NCI-H748 (cell line): ENCODE data around the gene ZRANB3.
A peak's percentile ranks its signal among the peaks of the same experiment; 100 is the strongest.

Experiments used
- DNase-seq: peaks from one replicate; lab custom pipeline; 2025; ENCODE audit not compliant: unreplicated experiment; lab: John Stamatoyannopoulos, UW

The ZRANB3 gene

DNA sequence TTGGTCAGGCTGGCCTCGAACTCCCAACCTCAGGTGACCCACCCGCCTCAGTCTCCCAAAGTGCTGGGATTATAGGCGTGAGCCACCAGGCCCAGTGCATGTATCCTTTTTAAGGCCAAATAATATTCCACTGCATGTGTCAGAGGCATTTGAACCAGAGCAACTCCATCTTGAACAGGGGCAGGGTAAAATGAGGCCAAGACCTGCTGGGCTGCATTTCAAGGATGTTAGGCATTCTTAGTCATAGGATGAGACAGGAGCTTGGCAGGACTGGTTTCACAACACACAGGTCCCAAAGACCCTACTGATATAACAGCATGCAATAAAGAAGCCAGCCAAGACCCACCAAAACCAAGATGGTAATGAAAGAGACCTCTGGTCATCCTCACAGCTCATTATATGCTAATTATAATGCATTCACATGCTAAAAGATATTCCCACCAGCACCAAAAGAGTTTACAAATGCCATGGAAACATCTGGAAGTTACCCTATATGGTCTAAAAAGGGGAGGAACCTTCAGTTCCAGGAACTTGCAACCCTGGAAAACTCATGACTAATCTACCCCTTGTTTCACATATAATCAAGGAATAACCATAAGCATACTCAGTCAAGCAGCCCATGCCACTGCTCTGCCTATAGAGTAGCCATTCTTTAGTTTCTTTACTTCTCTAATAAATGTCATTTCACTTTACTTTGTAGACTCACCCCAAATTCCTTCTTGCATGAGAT lies 274.3 kb downstream of the ZRANB3 start:
- no peak for DNase-seq

DNA sequence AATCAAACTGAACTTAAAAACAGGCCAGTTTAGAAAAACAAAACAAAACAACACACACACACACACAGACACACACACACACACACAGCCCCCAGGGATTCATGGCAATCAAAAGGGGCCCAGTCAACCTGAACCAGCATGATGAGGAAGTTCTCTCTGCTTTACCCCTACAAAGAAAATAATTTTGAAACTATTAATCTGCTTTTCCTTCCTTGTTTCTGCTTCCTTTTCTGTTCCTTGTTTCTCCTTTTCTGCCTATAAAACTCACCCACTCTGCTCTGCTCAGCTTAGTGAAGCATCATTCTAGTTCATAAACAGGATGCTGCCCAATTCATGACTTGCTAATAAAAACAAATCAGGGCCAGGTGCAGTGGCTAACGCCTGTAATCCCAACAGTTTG lies 275.8 kb downstream of the ZRANB3 start:
- DNase-seq = no peak

DNA sequence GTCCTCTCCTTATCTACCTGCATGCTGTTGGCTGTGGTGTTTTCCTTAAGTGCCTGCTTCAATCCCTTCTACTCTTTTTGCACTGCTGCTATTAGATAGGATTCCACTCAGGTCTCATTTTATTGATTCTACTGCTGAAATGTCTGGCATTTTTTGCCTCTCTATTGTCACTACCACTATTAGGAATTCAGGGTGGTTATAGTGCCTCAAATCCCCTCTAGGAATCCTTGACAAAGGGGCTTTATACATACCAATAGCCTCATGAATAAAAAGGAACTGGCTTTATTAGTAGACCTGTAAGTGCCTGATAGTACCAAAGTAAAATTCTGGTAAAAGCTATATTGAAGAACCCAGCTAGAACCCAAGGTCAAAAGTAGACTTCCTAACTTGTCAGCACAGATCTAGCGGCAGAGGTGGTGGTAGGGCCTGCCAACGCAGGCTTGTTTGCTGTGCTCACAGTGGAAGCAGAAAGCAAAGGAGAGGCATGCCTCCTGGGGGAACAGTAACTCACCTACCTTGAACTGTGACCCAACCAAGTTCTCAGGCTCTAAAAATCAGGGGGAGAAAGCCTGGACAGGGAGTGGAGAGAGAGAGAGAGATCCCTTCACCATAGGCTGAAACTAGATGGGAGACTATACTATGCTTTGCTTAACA lies 278.1 kb downstream of the ZRANB3 start:
- no peak for DNase-seq

DNA sequence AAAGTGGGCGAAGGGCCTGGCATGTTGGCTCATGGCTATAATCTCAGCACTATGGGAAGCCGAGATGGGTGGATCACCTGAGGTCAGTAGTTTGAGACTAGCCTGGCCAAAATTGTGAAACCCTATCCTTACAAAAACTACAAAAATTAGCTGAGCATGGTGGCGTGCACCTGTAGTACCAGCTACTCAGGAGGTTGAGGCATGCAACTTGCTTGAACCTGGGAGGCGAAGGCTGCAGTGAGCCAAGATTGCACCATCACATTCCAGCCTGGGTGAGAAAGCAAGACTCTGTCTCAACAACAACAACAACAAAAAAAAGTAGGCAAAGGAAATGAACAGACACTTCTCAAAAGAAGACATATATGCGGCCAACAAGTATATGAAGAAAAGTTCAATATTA lies 282.4 kb downstream of the ZRANB3 start:
- no peak for DNase-seq

DNA sequence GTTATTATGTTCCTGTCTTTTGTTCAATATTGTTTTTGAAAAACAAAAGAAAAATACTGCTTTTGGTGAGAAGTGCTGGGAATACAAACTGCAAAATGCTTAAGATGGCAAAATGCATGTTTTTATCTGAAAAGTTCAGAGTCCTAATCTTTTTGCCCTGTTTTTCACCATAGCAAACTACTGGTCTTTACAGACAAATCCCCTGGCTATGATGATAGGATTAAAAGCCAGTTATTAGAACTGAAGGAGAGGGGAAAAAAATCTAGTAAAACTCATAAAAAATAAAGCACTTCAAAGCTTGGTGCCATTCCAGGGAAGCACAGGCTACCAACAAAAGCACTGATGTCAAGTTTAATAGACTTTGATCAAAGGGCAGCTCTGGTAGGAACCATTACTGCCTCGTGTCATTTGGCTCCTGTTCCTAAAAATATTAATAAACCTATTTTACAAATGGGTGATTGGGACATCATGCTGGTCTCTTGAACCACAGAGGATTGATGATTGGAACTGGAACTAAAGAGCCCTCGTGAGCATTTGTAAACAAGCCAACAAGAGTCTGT lies 284.2 kb downstream of the ZRANB3 start:
- no peak for DNase-seq

DNA sequence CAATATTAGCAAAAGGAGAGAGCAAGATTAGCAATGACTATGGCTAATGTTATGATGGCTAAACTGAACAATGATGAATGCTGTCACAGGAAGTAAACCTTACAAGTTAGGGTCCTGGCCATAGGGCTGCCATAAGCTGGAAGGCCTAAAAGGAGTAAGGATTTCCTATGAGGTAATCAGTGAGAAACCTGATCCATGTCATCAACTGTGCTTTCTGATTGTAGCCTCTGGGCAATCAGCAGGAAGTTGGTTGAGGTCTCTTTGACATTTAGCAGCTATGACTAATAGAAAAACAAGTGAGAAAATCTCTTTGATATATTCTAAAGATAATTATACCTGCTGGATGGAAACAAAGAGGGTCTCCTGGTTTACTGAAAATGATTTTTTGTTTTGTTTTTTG lies 285.9 kb downstream of the ZRANB3 start:
- peak; percentile 26 for DNase-seq

DNA sequence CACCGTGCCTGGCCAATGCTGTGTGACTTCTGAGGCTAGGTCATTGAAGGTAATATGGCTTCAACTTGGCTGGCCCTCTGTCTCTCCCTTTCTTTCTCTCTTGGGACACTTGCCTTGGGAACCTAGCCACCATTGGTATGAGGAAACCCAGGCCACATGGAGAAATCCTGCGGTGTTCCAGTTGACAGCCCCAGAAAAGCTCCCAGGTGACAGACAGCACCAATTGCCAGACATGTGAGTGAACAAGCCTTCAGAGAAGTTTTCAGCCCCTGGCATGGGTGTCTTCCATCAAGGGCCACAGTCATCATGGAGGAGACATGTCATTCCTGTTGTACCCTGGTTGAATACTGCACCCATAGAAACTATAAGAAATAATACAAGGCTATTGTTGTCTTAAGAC lies 292.4 kb downstream of the ZRANB3 start:
- DNase-seq = no peak

DNA sequence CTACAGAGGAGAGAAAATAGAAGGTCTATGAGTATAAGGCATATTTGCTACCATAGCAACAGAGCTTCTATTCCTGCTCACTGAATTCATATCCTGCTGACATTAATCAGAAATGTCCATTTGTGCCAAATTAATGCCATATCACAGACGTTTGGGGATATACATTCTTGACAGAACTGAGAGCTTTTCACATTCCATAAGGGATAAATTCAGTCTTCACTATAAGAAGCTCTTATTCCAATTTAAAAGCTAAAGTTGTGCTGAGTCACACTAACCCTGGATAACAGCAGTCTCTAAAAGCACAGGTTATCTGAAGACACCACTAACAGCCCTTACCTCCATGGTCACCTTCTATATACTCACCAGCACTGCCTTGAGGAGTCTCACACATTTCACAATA lies 300.9 kb downstream of the ZRANB3 start:
- DNase-seq = no peak

DNA sequence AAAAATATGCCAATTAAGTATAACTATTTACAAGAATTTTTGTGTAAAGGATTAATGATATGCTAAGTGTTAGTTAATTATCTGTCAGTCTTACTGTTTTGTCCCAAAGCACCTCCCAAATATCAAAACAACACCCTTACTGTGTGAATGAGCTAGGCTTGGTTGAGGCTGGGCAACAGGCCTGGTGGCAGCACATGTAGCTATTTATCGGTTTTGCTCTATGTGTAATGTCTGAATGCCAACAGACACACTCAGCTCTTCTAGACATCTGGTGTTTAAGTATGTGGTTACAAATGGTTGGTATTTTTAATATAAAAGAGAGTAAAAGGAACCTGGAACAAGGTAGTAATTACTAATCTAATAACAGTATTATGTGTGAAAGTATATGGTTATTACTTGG lies 303.6 kb downstream of the ZRANB3 start:
- DNase-seq = no peak

DNA sequence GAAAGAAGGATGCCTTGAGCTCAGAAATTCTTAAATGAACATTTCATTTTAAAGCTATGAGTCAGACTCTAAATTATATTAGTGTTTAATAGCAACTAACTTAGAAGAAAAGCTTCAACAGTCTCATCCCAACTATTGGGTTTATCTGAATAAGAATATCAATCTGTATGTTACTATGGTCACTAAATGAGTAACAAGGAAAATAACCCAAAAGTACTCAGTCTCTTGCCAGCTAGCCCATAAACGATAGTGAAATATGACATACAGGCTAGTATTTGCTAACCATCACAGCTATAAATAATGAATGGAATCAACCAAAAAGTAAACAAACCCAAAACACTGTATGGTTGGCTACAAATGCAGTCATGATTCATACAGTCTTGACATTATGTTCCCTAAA lies 304.1 kb downstream of the ZRANB3 start:
- DNase-seq = no peak

DNA sequence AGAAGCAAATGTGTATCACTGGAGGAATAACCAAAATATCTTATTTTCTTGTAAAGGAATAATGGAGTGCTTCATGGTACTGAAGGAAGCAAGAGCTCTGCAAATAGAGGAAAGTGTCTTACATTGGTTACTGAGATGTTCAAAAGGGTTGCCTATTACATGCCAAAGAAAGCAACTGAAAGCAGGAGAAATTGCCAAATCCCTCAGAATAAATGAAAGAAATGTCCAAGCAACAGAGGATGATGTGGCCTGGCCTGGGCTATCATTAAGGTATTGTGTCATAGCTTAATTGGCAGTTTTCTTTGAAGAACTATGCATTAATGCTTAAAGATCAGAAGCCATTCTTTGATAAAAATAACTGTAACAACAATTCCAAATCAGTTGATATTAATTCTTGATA lies 305.2 kb downstream of the ZRANB3 start:
- no peak for DNase-seq

DNA sequence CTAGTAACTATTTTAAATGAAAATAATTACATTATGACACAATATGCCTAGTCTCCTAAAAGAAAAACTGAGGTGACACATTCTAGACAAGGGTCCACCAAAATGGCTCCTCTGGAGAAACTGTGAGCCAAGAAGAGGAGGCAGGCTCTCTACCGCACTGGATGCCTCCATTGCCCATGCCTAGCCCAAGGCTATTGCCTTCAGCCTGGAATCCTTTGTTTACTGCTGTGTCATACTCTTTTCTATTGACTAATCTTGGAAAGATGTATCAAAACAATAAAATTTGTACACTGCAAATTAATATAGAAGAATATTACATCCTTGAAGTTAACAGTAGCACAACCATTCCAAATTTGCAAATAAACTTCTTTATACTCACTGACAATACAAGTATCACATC lies 311.8 kb downstream of the ZRANB3 start:
- DNase-seq = no peak

DNA sequence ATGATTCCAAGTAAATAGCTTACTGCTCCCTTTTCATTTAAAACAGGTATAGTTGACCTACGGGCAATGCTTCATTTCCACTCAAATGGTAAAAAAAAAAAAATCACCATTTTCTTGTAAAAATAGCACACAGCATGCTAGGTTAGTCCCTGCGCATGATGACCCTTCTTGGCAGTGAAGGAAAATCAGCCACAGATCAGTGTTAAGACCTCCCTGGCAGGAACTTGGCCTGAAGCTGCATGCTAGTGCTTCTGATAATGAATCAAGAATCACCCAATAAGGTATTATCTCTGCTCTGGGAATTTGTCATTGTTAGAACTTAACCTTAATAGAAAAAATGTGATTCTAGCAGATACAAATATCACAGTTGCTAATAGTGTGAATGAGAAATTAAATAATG lies 312.6 kb downstream of the ZRANB3 start:
- DNase-seq = no peak

DNA sequence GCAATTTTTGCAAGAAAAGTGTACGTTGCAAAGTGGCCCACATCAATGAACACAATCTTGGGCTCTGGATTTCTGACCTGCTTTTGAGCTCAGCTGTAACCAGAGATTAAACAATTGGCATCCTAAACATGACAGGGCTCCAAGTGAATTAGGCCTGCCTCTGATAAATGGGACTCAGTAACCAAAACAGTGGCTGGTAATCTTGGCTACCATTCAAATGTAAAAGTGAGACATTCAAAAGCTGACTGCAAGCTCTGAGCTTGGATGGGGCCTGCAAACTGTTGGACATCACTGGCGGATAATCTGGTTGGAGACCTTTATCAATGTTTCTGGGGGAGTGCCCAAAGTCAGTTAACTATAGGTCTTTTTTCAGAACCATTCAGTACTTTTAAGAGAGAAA lies 318.3 kb downstream of the ZRANB3 start:
- DNase-seq = no peak

DNA sequence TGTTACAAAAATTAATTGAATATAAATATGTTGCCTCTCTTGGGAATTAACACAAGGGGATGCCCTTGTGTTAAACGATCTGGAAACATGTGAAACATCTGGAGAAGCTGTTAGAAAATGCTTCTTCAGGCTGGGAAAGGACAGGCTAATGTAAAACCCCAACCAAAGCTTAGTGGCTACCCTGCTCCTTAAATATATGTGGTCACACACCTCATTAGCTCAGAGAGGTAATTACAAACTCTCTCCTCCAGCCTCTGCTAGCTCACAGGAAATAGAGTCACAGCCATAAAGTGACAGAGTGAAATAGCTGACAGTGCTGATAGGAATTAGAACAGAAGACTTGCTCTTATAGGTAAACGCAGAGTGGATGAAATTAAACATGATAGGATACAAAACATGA lies 323.0 kb downstream of the ZRANB3 start:
- DNase-seq = no peak

DNA sequence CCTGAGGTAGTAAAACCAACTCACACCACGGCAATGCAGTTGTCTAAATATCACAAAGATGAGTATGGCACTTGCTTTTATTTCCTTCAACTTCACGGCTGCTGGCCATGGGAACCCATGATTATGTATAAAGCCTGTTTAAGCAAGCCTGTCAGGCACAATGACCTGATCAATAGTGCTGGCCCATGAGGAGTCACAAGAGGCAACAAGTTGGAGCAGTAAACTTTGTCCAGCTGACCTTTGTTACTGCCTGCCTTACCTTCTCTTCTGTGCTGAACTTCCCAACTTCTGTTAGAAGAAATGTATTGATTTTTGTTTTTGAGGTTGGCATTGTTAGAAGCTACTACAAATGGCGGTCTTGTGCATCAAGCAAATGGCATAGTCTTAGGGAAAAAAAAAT lies 327.1 kb downstream of the ZRANB3 start:
- DNase-seq = no peak

DNA sequence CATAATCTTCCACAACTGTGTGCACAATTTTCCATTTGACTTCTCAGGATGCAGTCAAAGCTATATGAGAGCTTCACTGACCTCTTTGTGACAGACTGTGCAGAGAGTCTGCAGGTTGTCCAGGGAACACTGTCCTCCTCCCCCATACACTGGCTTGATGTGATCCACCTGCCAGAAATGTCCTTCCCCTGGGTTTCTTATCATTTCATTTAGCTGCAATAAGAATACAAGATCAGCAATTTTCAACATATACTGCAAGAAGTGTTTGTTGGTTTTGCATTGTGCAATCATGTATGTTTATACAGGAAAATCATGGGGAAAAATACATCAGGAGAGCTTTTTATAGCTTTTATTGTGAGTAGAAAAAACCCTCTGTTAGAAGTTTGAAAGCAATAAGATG lies 328.3 kb downstream of the ZRANB3 start:
- DNase-seq = no peak

DNA sequence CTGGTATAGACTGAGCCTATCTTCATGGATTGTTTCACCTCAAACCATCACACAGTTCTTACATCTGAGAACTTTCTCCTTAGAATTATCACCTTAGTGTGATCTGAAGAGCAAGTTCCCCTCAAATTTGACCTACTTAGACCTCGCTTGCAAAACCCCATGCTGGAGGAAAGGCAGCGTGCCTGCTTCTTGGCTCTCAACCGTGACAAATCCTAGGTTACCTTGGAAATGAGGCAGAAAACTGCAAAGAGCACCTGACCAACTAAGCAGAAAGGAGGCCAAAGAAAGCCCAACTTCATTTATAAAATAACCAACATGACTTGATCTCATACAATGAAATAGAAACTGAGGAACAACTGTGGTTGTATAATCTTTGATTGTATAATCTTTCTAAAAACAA lies 332.5 kb downstream of the ZRANB3 start:
- DNase-seq = no peak

DNA sequence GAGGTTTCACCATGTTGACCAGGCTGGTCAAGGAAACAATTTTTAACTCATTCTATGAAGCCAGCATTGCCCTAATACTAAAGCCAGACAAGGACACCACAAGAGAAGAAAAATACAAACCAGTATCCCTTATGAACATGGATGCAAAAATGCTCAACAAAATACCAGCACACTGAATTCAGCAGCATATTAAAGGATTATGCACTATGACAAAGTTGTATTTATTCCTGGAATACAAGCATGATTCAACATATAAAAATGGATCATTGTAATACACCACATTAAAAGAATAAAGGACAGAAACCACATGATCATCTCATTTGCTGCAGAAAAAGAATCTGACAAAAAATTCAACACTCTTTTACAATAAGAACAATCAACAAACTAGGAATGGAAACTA lies 340.2 kb downstream of the ZRANB3 start:
- no peak for DNase-seq

DNA sequence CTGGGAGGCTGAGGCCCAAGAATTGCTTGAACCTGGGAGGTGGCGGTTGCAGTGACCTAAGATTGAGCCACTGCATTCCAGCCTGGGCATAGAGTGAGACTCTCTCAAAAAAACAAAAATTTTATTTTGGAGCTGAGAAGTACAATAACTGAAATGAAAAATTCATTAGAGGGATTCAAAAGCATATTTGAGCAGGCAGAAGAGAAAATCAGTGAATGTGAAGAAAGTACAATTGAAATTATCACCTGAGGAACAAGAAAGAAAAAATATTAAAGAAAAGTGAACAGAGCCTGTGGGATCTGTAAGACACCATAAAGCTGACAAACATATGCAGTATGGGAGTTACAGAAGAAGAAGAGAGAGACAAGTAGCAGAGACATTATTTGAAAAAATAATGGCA lies 341.9 kb downstream of the ZRANB3 start:
- DNase-seq = no peak

DNA sequence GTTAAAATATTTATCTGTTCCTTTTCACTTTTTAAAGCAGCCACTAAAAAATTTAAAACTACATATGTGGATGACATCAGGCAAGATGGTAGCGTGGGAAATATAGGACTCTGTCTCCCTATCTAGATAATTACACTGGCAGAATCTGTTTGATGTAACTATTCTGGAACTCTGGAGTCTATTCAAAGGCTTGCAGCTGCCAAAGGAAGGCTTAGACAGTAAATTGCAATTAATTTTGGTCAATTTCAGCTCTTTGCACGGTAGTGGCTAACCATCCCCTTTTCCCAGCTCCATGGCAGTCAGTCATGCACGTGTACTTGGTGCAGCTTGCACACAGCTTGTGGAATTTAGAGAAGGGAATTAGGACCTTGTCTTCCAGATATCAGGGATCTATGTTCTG lies 343.7 kb downstream of the ZRANB3 start:
- no peak for DNase-seq

DNA sequence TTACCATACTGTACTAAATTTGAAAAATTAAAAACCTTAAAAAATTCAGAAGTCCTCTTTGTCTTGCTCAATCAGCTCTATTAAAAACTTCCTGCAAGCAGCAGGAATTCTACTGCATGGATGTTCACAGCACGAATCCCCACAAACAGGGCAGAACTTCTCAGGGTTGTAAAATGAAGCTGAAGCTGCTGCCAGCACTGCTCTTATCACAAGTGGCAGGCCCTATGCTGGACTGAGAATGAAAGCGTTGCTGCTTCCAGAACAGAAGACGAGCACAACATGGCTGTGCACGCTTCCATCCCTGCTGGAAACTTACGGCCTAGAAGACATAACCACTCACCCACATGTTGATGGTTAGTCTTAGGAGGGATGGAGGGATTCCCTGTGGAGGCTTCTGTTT lies 345.0 kb downstream of the ZRANB3 start:
- no peak for DNase-seq

DNA sequence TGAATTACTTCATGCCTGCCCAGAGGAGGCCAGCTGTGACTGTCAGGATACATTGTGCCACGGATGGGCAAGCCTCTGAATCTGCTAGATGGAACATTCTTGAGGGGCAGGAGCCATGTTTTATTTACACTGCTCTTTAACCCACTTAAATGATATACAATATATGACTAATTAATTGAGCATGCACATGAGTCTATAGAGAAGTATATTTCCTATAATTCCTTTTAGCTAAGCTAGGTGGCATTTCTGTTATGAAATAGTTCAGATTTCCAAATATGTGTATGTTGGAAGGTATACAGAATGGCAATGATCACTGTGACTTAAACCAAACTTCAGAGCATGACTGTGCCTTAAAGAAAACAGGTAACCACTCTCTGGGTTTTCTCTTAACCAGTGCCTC lies 347.2 kb downstream of the ZRANB3 start:
- no peak for DNase-seq
